HEK293T (cell line): ENCODE measurements around the gene NPDC1.

ENCODE experiments used
- ARNT ChIP-seq: fragments of 450-650 bp; IDR thresholded peaks from 2 replicates; pipeline ENCODE4 v1.6.1; 2017; ENCODE audit warnings: mild to moderate bottlenecking
- BHLHE40 ChIP-seq: fragments of 450-650 bp; IDR thresholded peaks from 2 replicates; pipeline ENCODE4 v1.6.1; 2016; ENCODE audit warnings: mild to moderate bottlenecking, moderate library complexity, borderline replicate concordance
- ELF4 ChIP-seq: fragments of 450-650 bp; IDR thresholded peaks from 2 replicates; pipeline ENCODE4 v1.6.1; 2017; ENCODE audit warnings: antibody characterized with exemption
- FOXK2 ChIP-seq: fragments of 450-650 bp; IDR thresholded peaks from 2 replicates; pipeline ENCODE4 v1.6.1; 2016; ENCODE audit warnings: mild to moderate bottlenecking
- FOXM1 ChIP-seq: fragments of 450-650 bp; IDR thresholded peaks from 2 replicates; pipeline ENCODE4 v1.6.1; 2017; ENCODE audit warnings: mild to moderate bottlenecking, borderline replicate concordance
- L3MBTL2 ChIP-seq: fragments of 450-650 bp; conservative IDR thresholded peaks from 2 replicates; pipeline ENCODE4 v1.6.1; 2016; ENCODE audit warnings: mild to moderate bottlenecking
- LEF1 ChIP-seq: fragments of 450-650 bp; IDR thresholded peaks from 2 replicates; pipeline ENCODE4 v1.6.1; 2017; ENCODE audit warnings: mild to moderate bottlenecking, borderline replicate concordance
- NFRKB ChIP-seq: fragments of 450-650 bp; IDR thresholded peaks from 2 replicates; pipeline ENCODE4 v1.6.1; 2016; ENCODE audit warnings: mild to moderate bottlenecking, moderate library complexity
- SP1 ChIP-seq: fragments of 450-650 bp; IDR thresholded peaks from 2 replicates; pipeline ENCODE4 v1.6.1; 2017
- ZNF384 ChIP-seq: fragments of 450-650 bp; IDR thresholded peaks from 2 replicates; pipeline ENCODE4 v1.6.1; 2016

DNA sequence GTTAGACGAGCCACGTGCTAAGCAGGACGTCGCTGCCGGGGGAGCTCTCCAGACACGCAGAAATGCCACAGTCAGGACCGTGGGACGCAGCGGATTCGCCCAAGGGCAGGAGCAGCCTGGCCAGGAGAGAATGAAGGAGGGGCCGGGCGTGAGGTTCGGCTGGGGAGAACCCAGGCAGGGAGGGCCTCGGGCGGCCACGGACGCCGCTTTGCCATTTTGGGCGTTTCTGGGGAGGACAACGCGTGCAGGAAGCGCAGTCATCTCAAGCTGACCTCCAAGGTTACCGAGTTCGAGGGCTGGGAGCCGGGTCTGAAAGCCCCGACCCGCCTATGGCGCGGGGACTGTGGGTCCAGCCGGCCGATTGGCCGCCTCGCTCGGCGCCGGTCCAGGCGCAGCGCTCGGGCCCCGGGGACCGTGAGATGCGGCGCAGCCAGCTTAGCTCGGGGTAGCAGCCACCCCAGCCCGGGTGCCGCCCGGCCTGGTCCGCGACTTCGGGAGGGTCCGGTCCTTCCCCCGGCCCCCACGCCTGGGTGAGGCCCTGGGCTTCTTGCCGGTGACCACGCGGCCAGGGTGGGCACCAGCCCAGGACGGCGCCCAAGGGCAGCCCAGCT, 40.0 kb upstream of the NPDC1 start:
- TF ChIP-seq BHLHE40 (no peak), LEF1 (no peak), SP1 (no peak), L3MBTL2 (peak; percentile 38), ARNT (no peak), FOXK2 (no peak), ELF4 (no peak), ZNF384 (no peak), FOXM1 (no peak), NFRKB (no peak)
